ENCODE results near the gene NAV2. TPM values are rescaled to one million over a fixed set of nuclear protein-coding genes. Genes with fewer than 3 reads are reported as not detected.

NAV2 gene
- total RNA-seq, 1 donor from 2014 or later, result 0.39 TPM

DNA sequence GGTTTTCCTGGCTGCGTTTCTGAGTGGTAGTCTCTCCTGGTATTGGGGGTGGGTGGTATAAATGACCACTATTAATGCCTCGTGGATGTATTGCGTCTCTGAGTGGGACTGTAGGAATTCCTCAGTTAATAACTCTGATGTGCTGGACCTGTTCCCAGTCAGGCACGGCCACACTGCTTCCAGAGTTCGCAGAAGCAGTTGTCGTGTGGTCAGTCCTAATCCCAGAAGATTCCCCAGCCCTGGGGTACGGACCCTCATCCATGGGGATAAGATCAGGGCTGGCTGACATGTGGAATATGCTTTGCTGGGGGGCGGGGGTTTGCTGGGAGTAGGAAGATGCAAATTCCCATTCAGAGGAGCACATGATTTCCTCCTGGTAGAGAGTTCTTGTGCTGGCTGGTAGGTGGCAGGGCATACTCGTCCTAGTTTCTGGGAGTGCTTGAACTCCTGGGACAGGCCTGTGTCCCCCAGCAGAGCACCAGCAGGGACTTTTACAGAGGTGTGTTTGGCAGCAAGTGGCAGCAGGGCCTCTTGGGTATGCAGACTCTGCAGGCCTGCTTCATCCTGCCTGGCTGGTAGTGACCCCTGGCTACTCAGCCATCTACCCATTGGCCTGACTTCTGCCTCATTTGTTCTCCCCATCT is 157.4 kb downstream of the NAV2 start:
- intact Hi-C loops (cut with micrococcal nuclease), result no loop called here
- no peaks in the 10 kb centered on the region for H3K9me3 Mint-ChIP-seq
- no peak overlapping the region for H3K4me3 Mint-ChIP-seq (ENCODE audit: low read depth)
- H3K27me3 Mint-ChIP-seq (ENCODE audit: low read depth), result no peaks in the 10 kb centered on the region
- no peaks in the 10 kb centered on the region for H3K4me1 Mint-ChIP-seq (ENCODE audit: low read depth)
- H3K27ac Mint-ChIP-seq, result no peak overlapping the region
- no peak for DNase-seq (ENCODE audit: low spot score)
- no peaks in the 10 kb centered on the region for H3K36me3 Mint-ChIP-seq (ENCODE audit: low read depth)

DNA sequence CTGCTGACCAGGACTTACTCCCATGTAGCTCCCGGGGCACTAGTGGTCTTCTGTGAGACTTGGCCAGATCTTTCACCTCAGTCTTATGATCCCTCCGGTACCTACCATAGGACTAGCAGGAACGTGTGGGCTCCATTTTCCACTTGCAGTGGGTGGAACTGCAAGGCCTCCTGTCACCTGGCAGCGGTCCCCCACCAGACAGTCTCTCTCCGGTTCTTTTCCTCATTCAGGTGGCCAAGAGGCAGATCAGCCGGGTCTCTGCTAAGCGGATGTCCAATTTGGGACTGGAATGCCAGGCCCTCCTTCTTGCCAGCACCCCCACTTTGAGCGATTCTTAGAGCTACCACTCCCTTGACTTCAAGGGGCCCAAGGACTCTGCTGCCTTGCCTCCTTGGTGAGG is 158.9 kb downstream of the NAV2 start:
- intact Hi-C loops (cut with micrococcal nuclease), result no loop called here

DNA sequence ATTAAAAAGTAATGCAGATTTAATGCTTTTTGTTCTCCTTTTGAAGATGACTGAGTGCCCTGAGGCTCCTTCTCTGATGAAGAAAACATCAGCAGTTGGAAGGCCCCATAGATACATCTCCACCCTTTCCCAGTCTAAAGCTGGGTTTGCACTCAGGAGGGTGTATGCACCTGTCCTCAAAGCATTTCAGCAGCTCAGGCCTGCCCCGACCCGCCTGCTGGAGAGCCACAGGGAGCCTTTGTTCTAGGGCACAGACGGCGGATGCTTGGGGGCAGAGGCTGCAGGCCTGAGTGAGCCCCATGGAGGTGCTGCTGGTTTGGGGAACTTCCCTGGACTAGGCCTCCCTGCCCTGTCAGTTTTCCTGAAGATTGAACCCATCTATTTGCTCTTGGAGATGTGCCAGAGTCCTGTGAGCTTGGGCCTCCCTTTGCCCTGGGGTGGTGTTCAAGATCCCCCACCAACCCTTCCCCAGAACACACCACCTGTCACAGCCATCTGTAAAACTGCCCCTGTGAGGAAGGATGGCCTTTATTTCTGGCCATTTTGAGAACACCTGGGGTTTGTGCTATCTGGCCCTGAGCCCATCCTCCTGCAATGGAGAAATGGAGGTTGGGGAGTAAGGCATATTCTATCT is 160.0 kb downstream of the NAV2 start:
- no peak for DNase-seq (ENCODE audit: low spot score)
- Mint-ChIP-seq H3K27me3 (ENCODE audit: low read depth) (no peaks in the 10 kb centered on the region), H3K4me1 (ENCODE audit: low read depth) (no peaks in the 10 kb centered on the region), H3K9me3 (no peaks in the 10 kb centered on the region), H3K4me3 (ENCODE audit: low read depth) (no peak overlapping the region), H3K27ac (no peak overlapping the region), H3K36me3 (ENCODE audit: low read depth) (no peaks in the 10 kb centered on the region)
- intact Hi-C loops (cut with micrococcal nuclease), result no loop called here

More for the DNA sequence above, 158.9 kb downstream of the NAV2 start:
- H3K4me3 Mint-ChIP-seq (ENCODE audit: low read depth), result no peak overlapping the region
- no peak for DNase-seq (ENCODE audit: low spot score)
- no peaks in the 10 kb centered on the region for H3K27me3 Mint-ChIP-seq (ENCODE audit: low read depth)
- no peak overlapping the region for H3K27ac Mint-ChIP-seq
- H3K36me3 Mint-ChIP-seq (ENCODE audit: low read depth), result no peaks in the 10 kb centered on the region
- H3K4me1 Mint-ChIP-seq (ENCODE audit: low read depth), result no peaks in the 10 kb centered on the region
- H3K9me3 Mint-ChIP-seq, result no peaks in the 10 kb centered on the region

DNA sequence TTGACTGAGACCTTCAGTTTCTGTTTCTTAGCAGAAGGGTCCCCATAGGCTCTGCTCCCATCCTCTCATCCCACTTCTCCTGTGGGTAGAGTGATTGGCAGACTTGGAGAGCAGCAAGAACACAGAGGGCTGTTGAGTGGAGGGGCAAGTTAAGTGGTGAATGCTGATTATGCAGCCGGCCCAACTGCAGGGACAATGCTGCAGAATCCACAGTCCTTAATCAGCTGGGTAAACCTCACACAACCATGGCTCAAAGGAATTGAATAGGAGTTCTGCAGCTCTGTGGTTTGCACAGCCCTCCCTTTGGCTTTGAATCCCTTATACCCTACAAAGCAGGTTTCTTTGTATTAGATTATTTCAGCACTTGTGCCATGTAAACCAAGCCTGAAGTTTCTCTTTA is 161.1 kb downstream of the NAV2 start:
- Mint-ChIP-seq H3K4me1 (ENCODE audit: low read depth) (no peaks in the 10 kb centered on the region), H3K4me3 (ENCODE audit: low read depth) (no peak overlapping the region), H3K36me3 (ENCODE audit: low read depth) (no peaks in the 10 kb centered on the region), H3K9me3 (no peaks in the 10 kb centered on the region), H3K27me3 (ENCODE audit: low read depth) (no peaks in the 10 kb centered on the region), H3K27ac (no peak overlapping the region)
- intact Hi-C loops (cut with micrococcal nuclease), result no loop called here
- DNase-seq (ENCODE audit: low spot score), result no peak

DNA sequence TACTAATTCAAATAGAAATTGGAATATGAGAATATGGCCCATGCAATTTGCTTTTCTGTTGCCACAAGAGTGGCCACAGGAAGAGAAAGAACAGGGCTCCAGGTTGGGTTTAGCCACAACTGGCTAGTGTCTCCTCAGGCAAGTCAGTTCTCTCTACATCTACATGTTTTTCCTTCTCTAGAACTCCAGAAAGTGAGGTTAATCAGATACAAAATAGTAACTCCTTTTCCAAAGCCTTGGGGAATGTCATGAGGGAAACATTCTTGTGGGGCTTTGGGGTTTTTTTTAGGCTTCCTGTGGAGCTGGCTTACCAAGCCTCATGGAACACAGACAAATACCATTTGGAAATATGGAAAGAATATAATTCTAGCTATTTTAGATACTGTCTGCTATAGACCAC is 161.6 kb downstream of the NAV2 start:
- no peaks in the 10 kb centered on the region for H3K36me3 Mint-ChIP-seq (ENCODE audit: low read depth)
- no peak overlapping the region for H3K4me3 Mint-ChIP-seq (ENCODE audit: low read depth)
- no peak for DNase-seq (ENCODE audit: low spot score)
- no peak overlapping the region for H3K27ac Mint-ChIP-seq
- intact Hi-C loops (cut with micrococcal nuclease), result no loop called here
- H3K4me1 Mint-ChIP-seq (ENCODE audit: low read depth), result no peaks in the 10 kb centered on the region
- no peaks in the 10 kb centered on the region for H3K9me3 Mint-ChIP-seq
- H3K27me3 Mint-ChIP-seq (ENCODE audit: low read depth), result no peaks in the 10 kb centered on the region

DNA sequence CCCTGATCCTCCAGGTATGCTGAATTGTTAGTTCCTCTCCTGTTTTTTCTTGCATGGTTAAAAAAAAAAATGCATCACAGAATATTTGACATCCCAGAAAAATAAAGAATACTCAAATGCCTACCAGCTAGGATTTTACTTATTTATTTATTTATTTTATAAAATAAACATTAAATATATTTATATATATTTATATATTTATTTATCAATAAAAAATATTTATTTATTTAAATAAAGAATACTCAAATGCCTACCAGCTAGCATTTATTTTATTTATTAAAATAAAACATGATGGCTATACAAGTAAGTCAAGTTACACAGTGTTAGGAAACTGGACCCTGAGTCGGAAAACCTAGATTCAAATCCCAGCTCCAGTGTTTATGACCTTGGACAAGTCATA is 164.1 kb downstream of the NAV2 start:
- no peaks in the 10 kb centered on the region for H3K9me3 Mint-ChIP-seq
- intact Hi-C loops (cut with micrococcal nuclease), result no loop called here
- no peak overlapping the region for H3K27ac Mint-ChIP-seq
- H3K4me3 Mint-ChIP-seq (ENCODE audit: low read depth), result no peak overlapping the region
- no peak for DNase-seq (ENCODE audit: low spot score)
- H3K27me3 Mint-ChIP-seq (ENCODE audit: low read depth), result no peaks in the 10 kb centered on the region
- H3K4me1 Mint-ChIP-seq (ENCODE audit: low read depth), result no peaks in the 10 kb centered on the region
- H3K36me3 Mint-ChIP-seq (ENCODE audit: low read depth), result no peaks in the 10 kb centered on the region

DNA sequence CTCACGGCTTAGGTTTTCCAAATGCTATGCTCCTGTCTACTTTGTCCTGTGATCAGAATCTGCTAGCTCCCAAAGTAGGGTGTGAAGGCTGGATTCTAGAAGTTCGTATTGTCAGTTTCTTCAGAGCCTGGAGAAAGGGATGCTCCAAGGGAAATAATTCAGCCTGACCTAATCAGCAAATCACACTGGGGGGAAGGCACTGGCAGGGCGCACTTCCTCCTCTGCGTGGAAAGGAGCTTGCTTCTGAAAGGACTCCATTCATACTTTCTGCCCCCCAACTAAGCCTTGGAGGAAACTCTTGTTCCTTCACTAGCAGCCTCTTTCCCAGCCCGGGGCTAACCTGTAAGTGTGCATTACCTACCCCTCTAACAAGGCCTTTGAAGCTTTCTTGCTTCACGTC is 165.9 kb downstream of the NAV2 start:
- Mint-ChIP-seq H3K27ac (no peak overlapping the region), H3K27me3 (ENCODE audit: low read depth) (no peaks in the 10 kb centered on the region), H3K4me3 (ENCODE audit: low read depth) (no peak overlapping the region), H3K36me3 (ENCODE audit: low read depth) (no peaks in the 10 kb centered on the region), H3K9me3 (no peaks in the 10 kb centered on the region), H3K4me1 (ENCODE audit: low read depth) (no peaks in the 10 kb centered on the region)
- intact Hi-C loops (cut with micrococcal nuclease), result no loop called here
- DNase-seq (ENCODE audit: low spot score), result no peak

DNA sequence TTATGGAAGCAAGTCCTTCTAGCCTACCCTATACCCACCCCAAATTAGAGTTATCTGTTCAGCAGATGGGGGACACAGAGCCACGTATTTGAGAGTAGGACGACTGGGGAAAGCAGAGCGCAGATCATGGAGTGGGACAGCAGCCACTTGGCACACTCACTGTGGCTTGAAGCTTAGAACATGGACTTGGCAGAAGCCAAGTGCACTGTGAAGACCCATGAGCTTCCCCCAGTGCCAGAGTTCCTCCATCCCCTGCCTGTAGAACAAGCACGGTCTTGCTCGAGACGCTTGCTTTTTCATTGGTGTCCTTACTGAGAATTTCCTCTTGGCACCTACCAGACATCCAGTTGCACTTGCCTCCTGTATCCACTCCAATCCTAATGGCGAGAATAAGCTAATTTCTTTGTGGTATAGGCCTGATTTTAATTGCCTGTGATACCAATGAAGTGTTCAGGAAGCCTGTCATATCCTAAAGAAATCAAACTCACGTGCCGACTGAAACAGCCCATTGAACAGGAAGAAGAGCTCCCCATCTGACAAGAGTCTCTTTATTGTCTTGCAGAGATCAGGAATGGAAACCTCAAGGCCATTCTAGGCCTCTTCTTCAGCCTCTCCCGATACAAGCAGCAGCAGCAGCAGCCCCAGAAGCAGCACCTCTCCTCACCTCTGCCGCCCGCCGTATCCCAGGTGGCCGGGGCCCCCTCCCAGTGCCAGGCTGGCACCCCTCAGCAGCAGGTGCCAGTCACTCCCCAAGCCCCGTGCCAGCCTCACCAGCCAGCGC is 166.9 kb downstream of the NAV2 start:
- intact Hi-C loops (cut with micrococcal nuclease), result no loop called here
- H3K27me3 Mint-ChIP-seq (ENCODE audit: low read depth), result no peaks in the 10 kb centered on the region
- DNase-seq (ENCODE audit: low spot score), result no peak
- no peaks in the 10 kb centered on the region for H3K9me3 Mint-ChIP-seq
- no peaks in the 10 kb centered on the region for H3K4me1 Mint-ChIP-seq (ENCODE audit: low read depth)
- no peak overlapping the region for H3K4me3 Mint-ChIP-seq (ENCODE audit: low read depth)
- H3K27ac Mint-ChIP-seq, result no peak overlapping the region
- no peaks in the 10 kb centered on the region for H3K36me3 Mint-ChIP-seq (ENCODE audit: low read depth)

DNA sequence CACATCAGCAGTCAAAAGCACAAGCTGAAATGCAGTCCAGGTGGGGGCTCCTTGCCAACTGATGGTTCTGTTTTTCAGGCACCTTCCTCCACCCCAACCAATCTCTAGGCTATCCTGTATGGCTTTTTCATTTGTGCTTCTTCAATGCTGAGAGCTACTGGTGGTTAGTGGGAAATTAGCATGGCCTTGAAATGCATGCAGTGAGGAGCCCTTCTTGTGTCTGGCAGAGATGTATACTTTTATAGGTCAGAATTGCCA is 167.4 kb downstream of the NAV2 start:
- H3K9me3 Mint-ChIP-seq, result no peaks in the 10 kb centered on the region
- no peaks in the 10 kb centered on the region for H3K27me3 Mint-ChIP-seq (ENCODE audit: low read depth)
- intact Hi-C loops (cut with micrococcal nuclease), result no loop called here
- no peak overlapping the region for H3K4me3 Mint-ChIP-seq (ENCODE audit: low read depth)
- no peak overlapping the region for H3K27ac Mint-ChIP-seq
- DNase-seq (ENCODE audit: low spot score), result no peak
- no peaks in the 10 kb centered on the region for H3K4me1 Mint-ChIP-seq (ENCODE audit: low read depth)
- no peaks in the 10 kb centered on the region for H3K36me3 Mint-ChIP-seq (ENCODE audit: low read depth)

DNA sequence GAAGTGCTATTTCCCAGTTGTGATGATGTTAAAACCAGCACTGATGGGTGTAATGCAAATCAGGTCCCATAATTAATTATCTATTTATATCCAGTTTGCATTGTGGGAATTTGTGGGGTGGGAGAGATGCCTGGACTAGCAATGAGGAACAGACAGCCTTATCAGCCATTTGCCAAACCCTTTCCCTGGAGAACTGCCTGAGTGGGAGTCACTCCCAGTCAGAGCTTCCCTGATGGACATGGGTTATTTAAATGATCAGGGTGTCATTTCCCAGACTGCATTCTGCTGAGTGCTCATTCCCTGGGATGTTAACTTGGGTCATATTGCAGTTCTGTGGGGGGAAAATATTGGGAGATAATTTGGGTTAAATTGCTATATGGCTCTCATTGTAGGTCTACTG is 168.5 kb downstream of the NAV2 start:
- intact Hi-C loops (cut with micrococcal nuclease), result no loop called here
- H3K9me3 Mint-ChIP-seq, result no peaks in the 10 kb centered on the region

DNA sequence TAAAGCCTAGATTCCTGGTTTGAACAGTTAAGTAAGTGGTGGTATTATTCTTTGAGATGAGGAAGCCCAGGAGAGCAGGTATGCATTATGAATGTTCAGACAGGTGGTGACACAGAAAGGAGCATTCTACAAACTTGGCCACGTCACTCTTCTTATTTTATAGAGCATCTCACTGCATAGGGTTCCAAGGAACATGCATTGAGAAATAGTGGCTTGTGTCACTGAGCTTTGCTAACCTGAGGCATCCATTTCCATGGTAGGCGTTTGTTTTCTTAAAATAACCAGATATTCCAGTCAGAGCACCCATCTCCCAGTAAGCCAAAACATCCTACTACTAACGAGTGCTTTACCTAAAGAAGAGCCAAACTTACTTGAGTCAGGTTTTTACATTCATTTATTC is 169.7 kb downstream of the NAV2 start:
- H3K36me3 Mint-ChIP-seq (ENCODE audit: low read depth), result no peaks in the 10 kb centered on the region
- H3K4me1 Mint-ChIP-seq (ENCODE audit: low read depth), result no peaks in the 10 kb centered on the region
- no peaks in the 10 kb centered on the region for H3K9me3 Mint-ChIP-seq
- no peaks in the 10 kb centered on the region for H3K27me3 Mint-ChIP-seq (ENCODE audit: low read depth)
- no peak overlapping the region for H3K4me3 Mint-ChIP-seq (ENCODE audit: low read depth)
- H3K27ac Mint-ChIP-seq, result no peak overlapping the region
- no peak for DNase-seq (ENCODE audit: low spot score)
- intact Hi-C loops (cut with micrococcal nuclease), result no loop called here

More for the DNA sequence above, 168.5 kb downstream of the NAV2 start:
- H3K4me1 Mint-ChIP-seq (ENCODE audit: low read depth), result no peaks in the 10 kb centered on the region
- no peaks in the 10 kb centered on the region for H3K36me3 Mint-ChIP-seq (ENCODE audit: low read depth)
- H3K27ac Mint-ChIP-seq, result no peak overlapping the region
- no peak for DNase-seq (ENCODE audit: low spot score)
- H3K4me3 Mint-ChIP-seq (ENCODE audit: low read depth), result no peak overlapping the region
- H3K27me3 Mint-ChIP-seq (ENCODE audit: low read depth), result no peaks in the 10 kb centered on the region

DNA sequence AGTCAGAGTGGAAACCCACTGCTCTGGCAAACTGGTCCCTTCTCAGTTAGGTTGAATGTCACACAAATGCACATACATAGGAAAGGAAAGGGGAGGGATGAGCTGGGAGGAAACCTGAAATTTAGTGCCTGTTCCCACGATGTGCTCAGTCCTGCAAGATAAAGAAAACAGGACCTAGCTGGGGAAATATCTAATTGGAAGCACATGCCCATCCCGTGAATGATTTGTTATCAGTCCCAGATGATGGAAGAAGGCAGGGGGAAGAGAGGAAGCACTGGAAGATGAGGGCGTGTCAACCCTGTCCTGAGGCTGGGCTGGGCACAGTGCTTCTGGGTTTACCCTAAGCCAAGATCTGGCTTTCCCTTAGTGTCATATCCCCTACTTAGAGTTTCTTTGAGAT is 173.9 kb downstream of the NAV2 start:
- no peaks in the 10 kb centered on the region for H3K27me3 Mint-ChIP-seq (ENCODE audit: low read depth)
- H3K4me3 Mint-ChIP-seq (ENCODE audit: low read depth), result no peak overlapping the region
- no peaks in the 10 kb centered on the region for H3K4me1 Mint-ChIP-seq (ENCODE audit: low read depth)
- no peaks in the 10 kb centered on the region for H3K36me3 Mint-ChIP-seq (ENCODE audit: low read depth)
- H3K27ac Mint-ChIP-seq, result no peak overlapping the region
- intact Hi-C loops (cut with micrococcal nuclease), result no loop called here
- DNase-seq (ENCODE audit: low spot score), result no peak
- no peaks in the 10 kb centered on the region for H3K9me3 Mint-ChIP-seq

DNA sequence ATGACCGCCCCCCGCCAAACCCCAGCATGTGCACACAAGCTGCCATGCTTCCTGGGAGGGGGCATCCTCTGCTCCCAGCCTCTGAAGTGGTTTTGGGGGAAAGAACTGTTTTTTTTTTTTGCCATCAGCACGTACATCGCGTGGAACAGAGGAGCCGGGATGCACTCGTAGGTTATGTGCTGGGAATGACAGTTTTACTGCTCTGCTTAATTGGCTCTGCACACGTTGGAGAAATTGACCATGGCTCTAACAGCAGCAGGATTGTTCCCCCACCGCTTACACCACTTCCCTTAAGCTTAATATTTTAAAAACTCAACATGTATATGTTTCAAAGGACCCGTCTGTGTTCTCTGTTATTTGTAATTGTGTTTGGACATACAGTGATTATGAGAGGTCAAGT is 175.2 kb downstream of the NAV2 start:
- Mint-ChIP-seq H3K4me3 (ENCODE audit: low read depth) (no peak overlapping the region), H3K9me3 (no peaks in the 10 kb centered on the region), H3K27me3 (ENCODE audit: low read depth) (no peaks in the 10 kb centered on the region), H3K4me1 (ENCODE audit: low read depth) (no peaks in the 10 kb centered on the region), H3K36me3 (ENCODE audit: low read depth) (no peaks in the 10 kb centered on the region), H3K27ac (no peak overlapping the region)
- intact Hi-C loops (cut with micrococcal nuclease), result no loop called here
- DNase-seq (ENCODE audit: low spot score), result no peak
